Measurements from ENCODE around the gene TRIM73. TPM values are rescaled to one million over a fixed set of nuclear protein-coding genes. Genes with fewer than 3 reads are reported as not detected.
"Not testable (repeated sequence)": the region's sequence is repeated elsewhere in the genome, so short reads cannot be mapped to it uniquely, and the experiment has no call there.

Gene TRIM73
- polyA plus RNA-seq, 3 donors = 0.51 to 0.89 TPM; not detected in 1

GRCh38 chr7:75393194-75393593 is 2.2 kb upstream of the TRIM73 start:
- H3K9ac ChIP-seq (ENCODE audit: insufficient read depth, low read length, poor library complexity, severe bottlenecking); intact Hi-C loops (cut with micrococcal nuclease); H3K4me2 ChIP-seq (replicated peaks; ENCODE audit: extremely low read depth, low read length, poor library complexity, severe bottlenecking); H3K4me1 ChIP-seq (ENCODE audit: control insufficient read depth in 1 of 2, insufficient read depth in 2 of 2, low read length in 2 of 2); H3K27me3 ChIP-seq (ENCODE audit: control insufficient read depth in 2 of 2, insufficient read depth in 2 of 2, low read length in 2 of 2); H3K27ac Mint-ChIP-seq; H3K9me3 Mint-ChIP-seq; H4K20me1 ChIP-seq (ENCODE audit: insufficient read depth, low read length); H3K27ac ChIP-seq (ENCODE audit: low read depth in 1 of 2, low read length in 2 of 2); H3K4me3 Mint-ChIP-seq; H3K4me3 ChIP-seq (replicated peaks in 1 of 3; ENCODE audit: low read depth in 2 of 3, low read length in 3 of 3); H3K36me3 ChIP-seq (replicated peaks in 1 of 2; ENCODE audit: control insufficient read depth in 1 of 2, insufficient read depth in 2 of 2, low read length in 2 of 2); DNase-seq; H3K4me1 Mint-ChIP-seq; H2AFZ ChIP-seq (ENCODE audit: insufficient read depth, low read depth, low read length, poor library complexity, severe bottlenecking); H3K36me3 Mint-ChIP-seq; H3K79me2 ChIP-seq (ENCODE audit: insufficient read depth, low read length); H3K27me3 Mint-ChIP-seq (ENCODE audit: low read depth in 3 of 3); H3K9me3 ChIP-seq (replicated peaks in 1 of 2; ENCODE audit: control insufficient read depth in 1 of 2, insufficient read depth in 1 of 2, low read length in 2 of 2): not testable (repeated sequence)
- no CpG with 5 or more reads among the region's 6 CpGs for WGBS (ENCODE audit: insufficient coverage)

GRCh38 chr7:75397865-75398264 is 2.4 kb downstream of the TRIM73 start:
- H3K4me3 Mint-ChIP-seq; H3K27me3 ChIP-seq (ENCODE audit: control insufficient read depth in 2 of 2, insufficient read depth in 2 of 2, low read length in 2 of 2); H3K4me2 ChIP-seq (replicated peaks; ENCODE audit: extremely low read depth, low read length, poor library complexity, severe bottlenecking); H3K79me2 ChIP-seq (ENCODE audit: insufficient read depth, low read length); H3K36me3 ChIP-seq (replicated peaks in 1 of 2; ENCODE audit: control insufficient read depth in 1 of 2, insufficient read depth in 2 of 2, low read length in 2 of 2); H3K4me1 Mint-ChIP-seq; H3K4me1 ChIP-seq (ENCODE audit: control insufficient read depth in 1 of 2, insufficient read depth in 2 of 2, low read length in 2 of 2); intact Hi-C loops (cut with micrococcal nuclease); H3K36me3 Mint-ChIP-seq; H3K9ac ChIP-seq (ENCODE audit: insufficient read depth, low read length, poor library complexity, severe bottlenecking); DNase-seq; H3K27ac Mint-ChIP-seq; H3K4me3 ChIP-seq (replicated peaks in 1 of 3; ENCODE audit: low read depth in 2 of 3, low read length in 3 of 3); H3K9me3 ChIP-seq (replicated peaks in 1 of 2; ENCODE audit: control insufficient read depth in 1 of 2, insufficient read depth in 1 of 2, low read length in 2 of 2); H4K20me1 ChIP-seq (ENCODE audit: insufficient read depth, low read length); H3K9me3 Mint-ChIP-seq; H3K27ac ChIP-seq (ENCODE audit: low read depth in 1 of 2, low read length in 2 of 2); H3K27me3 Mint-ChIP-seq (ENCODE audit: low read depth in 3 of 3); H2AFZ ChIP-seq (ENCODE audit: insufficient read depth, low read depth, low read length, poor library complexity, severe bottlenecking): not testable (repeated sequence)
- WGBS (ENCODE audit: insufficient coverage) = no CpG with 5 or more reads among the region's 2 CpGs

- intact Hi-C loops (cut with micrococcal nuclease); H3K79me2 ChIP-seq (ENCODE audit: insufficient read depth, low read length); H3K9me3 Mint-ChIP-seq; H4K20me1 ChIP-seq (ENCODE audit: insufficient read depth, low read length); DNase-seq; H3K27ac Mint-ChIP-seq; H3K4me1 Mint-ChIP-seq; H2AFZ ChIP-seq (ENCODE audit: insufficient read depth, low read depth, low read length, poor library complexity, severe bottlenecking); H3K27me3 Mint-ChIP-seq (ENCODE audit: low read depth in 3 of 3); H3K4me3 Mint-ChIP-seq; H3K27me3 ChIP-seq (ENCODE audit: control insufficient read depth in 2 of 2, insufficient read depth in 2 of 2, low read length in 2 of 2); H3K36me3 Mint-ChIP-seq; H3K4me1 ChIP-seq (ENCODE audit: control insufficient read depth in 1 of 2, insufficient read depth in 2 of 2, low read length in 2 of 2); H3K9me3 ChIP-seq (replicated peaks in 1 of 2; ENCODE audit: control insufficient read depth in 1 of 2, insufficient read depth in 1 of 2, low read length in 2 of 2); H3K27ac ChIP-seq (ENCODE audit: low read depth in 1 of 2, low read length in 2 of 2); H3K4me2 ChIP-seq (replicated peaks; ENCODE audit: extremely low read depth, low read length, poor library complexity, severe bottlenecking); H3K36me3 ChIP-seq (replicated peaks in 1 of 2; ENCODE audit: control insufficient read depth in 1 of 2, insufficient read depth in 2 of 2, low read length in 2 of 2); H3K9ac ChIP-seq (ENCODE audit: insufficient read depth, low read length, poor library complexity, severe bottlenecking); H3K4me3 ChIP-seq (replicated peaks in 1 of 3; ENCODE audit: low read depth in 2 of 3, low read length in 3 of 3): not testable (repeated sequence)
- WGBS (ENCODE audit: insufficient coverage) = no CpG with 5 or more reads among the region's 34 CpGs
Observed at GRCh38 chr7:75398771-75399700, 3.6 kb downstream of the TRIM73 start.

- H3K4me2 ChIP-seq (replicated peaks; ENCODE audit: extremely low read depth, low read length, poor library complexity, severe bottlenecking); H4K20me1 ChIP-seq (ENCODE audit: insufficient read depth, low read length); H3K9me3 ChIP-seq (replicated peaks in 1 of 2; ENCODE audit: control insufficient read depth in 1 of 2, insufficient read depth in 1 of 2, low read length in 2 of 2); H3K4me1 Mint-ChIP-seq; intact Hi-C loops (cut with micrococcal nuclease); H3K27me3 ChIP-seq (ENCODE audit: control insufficient read depth in 2 of 2, insufficient read depth in 2 of 2, low read length in 2 of 2); H3K9ac ChIP-seq (ENCODE audit: insufficient read depth, low read length, poor library complexity, severe bottlenecking); H3K36me3 ChIP-seq (replicated peaks in 1 of 2; ENCODE audit: control insufficient read depth in 1 of 2, insufficient read depth in 2 of 2, low read length in 2 of 2); DNase-seq; H2AFZ ChIP-seq (ENCODE audit: insufficient read depth, low read depth, low read length, poor library complexity, severe bottlenecking); H3K27ac ChIP-seq (ENCODE audit: low read depth in 1 of 2, low read length in 2 of 2); H3K4me3 ChIP-seq (replicated peaks in 1 of 3; ENCODE audit: low read depth in 2 of 3, low read length in 3 of 3); H3K79me2 ChIP-seq (ENCODE audit: insufficient read depth, low read length); H3K27me3 Mint-ChIP-seq (ENCODE audit: low read depth in 3 of 3); H3K9me3 Mint-ChIP-seq; H3K4me3 Mint-ChIP-seq; H3K4me1 ChIP-seq (ENCODE audit: control insufficient read depth in 1 of 2, insufficient read depth in 2 of 2, low read length in 2 of 2); H3K27ac Mint-ChIP-seq; H3K36me3 Mint-ChIP-seq: not testable (repeated sequence)
- no CpG with 5 or more reads among the region's 6 CpGs for WGBS (ENCODE audit: insufficient coverage)
Observed at GRCh38 chr7:75400575-75400974, 5.1 kb downstream of the TRIM73 start.

Measured in CD14-positive monocyte (primary cell).